Stimulated activated CD8-positive, alpha-beta memory T cell treated with anti-CD3 and anti-CD28 coated beads, Interleukin-4, amount 100 ng/mL, for 1 hour (primary cell): Measurements from ENCODE around the gene PARN.

Experiments
- DNase-seq, 2 donors: peaks; one replicate each; pipeline ENCODE4 v3.0.0-alpha.2; 2020; ENCODE audit warnings: low read depth in 2 of 2, low spot score in 1 of 2

Gene PARN

GRCh38 chr16:14475370-14476139 is 154.5 kb downstream of the PARN start:
- DNase-seq, result no peak

GRCh38 chr16:14473488-14473887 is 156.6 kb downstream of the PARN start:
- no peak for DNase-seq

GRCh38 chr16:14472357-14472756 is 157.7 kb downstream of the PARN start:
- no peak for DNase-seq

- no peak for DNase-seq
These were observed 159.3 kb downstream of the PARN start for GRCh38 chr16:14470788-14471187.

- DNase-seq, result no peak
These were observed 164.3 kb downstream of the PARN start for GRCh38 chr16:14465799-14466198.

GRCh38 chr16:14464796-14465195 is 165.3 kb downstream of the PARN start:
- DNase-seq, result no peak

GRCh38 chr16:14464192-14464591 is 165.9 kb downstream of the PARN start:
- no peak for DNase-seq

GRCh38 chr16:14462811-14463210 is 167.2 kb downstream of the PARN start:
- no peak for DNase-seq

GRCh38 chr16:14460726-14461125 is 169.3 kb downstream of the PARN start:
- no peak for DNase-seq

GRCh38 chr16:14458576-14458975 is 171.5 kb downstream of the PARN start:
- DNase-seq, result no peak

- no peak for DNase-seq
These were observed 173.1 kb downstream of the PARN start for GRCh38 chr16:14456793-14457481.

- DNase-seq, result no peak
These were observed 174.5 kb downstream of the PARN start for GRCh38 chr16:14455573-14455972.

GRCh38 chr16:14454391-14454790 is 175.7 kb downstream of the PARN start:
- DNase-seq, result no peak

- no peak for DNase-seq
These were observed 178.0 kb downstream of the PARN start for GRCh38 chr16:14452066-14452465.

- no peak for DNase-seq
These were observed 179.2 kb downstream of the PARN start for GRCh38 chr16:14450846-14451245.

GRCh38 chr16:14449790-14450480 is 180.1 kb downstream of the PARN start:
- DNase-seq, result no peak

- DNase-seq, result no peak
These were observed 180.7 kb downstream of the PARN start for GRCh38 chr16:14449334-14449733.

- no peak for DNase-seq
These were observed 181.2 kb downstream of the PARN start for GRCh38 chr16:14448879-14449278.

- DNase-seq, result no peak
These were observed 182.3 kb downstream of the PARN start for GRCh38 chr16:14447783-14448182.

GRCh38 chr16:14446796-14447195 is 183.3 kb downstream of the PARN start:
- DNase-seq, result no peak

GRCh38 chr16:14445937-14446715 is 183.9 kb downstream of the PARN start:
- DNase-seq, result no peak
